H1 (cell line): Measurements from ENCODE around the gene ZRANB1. TPM values are rescaled to one million over a fixed set of nuclear protein-coding genes. Genes with fewer than 3 reads are reported as not detected.

Source experiments
- CTCF ChIA-PET: fragments of 300-600 bp; sonication (Branson Sonifier 250); formaldehyde crosslinking; loops from one replicate; lab custom pipeline; 2021; ENCODE audit not compliant: partially characterized antibody; lab: Charles Lee
- POLR2A ChIA-PET: fragments of 300-600 bp; sonication (Branson Sonifier 250); formaldehyde crosslinking; loops from one replicate; lab custom pipeline; 2021; ENCODE audit warnings: inconsistent platforms; ENCODE audit not compliant: partially characterized antibody; lab: Charles Lee
- DNase-seq, 2 experiments: peaks; one replicate each; pipeline versions ENCODE4 v3.0.0 to v3.0.0-alpha.2; 2010 to 2022; ENCODE audit warnings: low spot score in 2 of 2, low read depth in 1 of 2, mixed read lengths in 1 of 2
- FAIRE-seq: peaks from 2 replicates; lab custom pipeline; 2011; peaks lifted over from hg19 to GRCh38; lab: Jason Lieb, UNC
- H2AFZ ChIP-seq: 2 replicates; pipeline ENCODE4 v1.8.1; 2012; ENCODE audit warnings: low read length, inconsistent platforms
- H2AK5ac ChIP-seq: 2 replicates; pipeline ENCODE4 v1.6.1; 2013; ENCODE audit warnings: low read depth, low read length
- H2BK120ac ChIP-seq: replicated peaks from 2 replicates; pipeline ENCODE3; 2013; ENCODE audit warnings: low read depth, low read length, inconsistent platforms
- H2BK12ac ChIP-seq: 2 replicates; pipeline ENCODE4 v1.6.1; 2013; ENCODE audit warnings: low read depth, low read length
- H2BK15ac ChIP-seq: 2 replicates; pipeline ENCODE4 v1.6.1; 2013; ENCODE audit warnings: low read length
- H2BK20ac ChIP-seq: 2 replicates; pipeline ENCODE4 v1.6.1; 2013; ENCODE audit warnings: low read length
- H2BK5ac ChIP-seq: 2 replicates; pipeline ENCODE4 v1.6.1; 2013; ENCODE audit warnings: low read depth, low read length
- H3K14ac ChIP-seq: 2 replicates; pipeline ENCODE4 v1.6.1; 2013; ENCODE audit warnings: inconsistent platforms; ENCODE audit not compliant: insufficient read length
- H3K18ac ChIP-seq: 2 replicates; pipeline ENCODE4 v1.6.1; 2013; ENCODE audit warnings: low read length; ENCODE audit errors: extremely low read depth
- H3K23ac ChIP-seq: 2 replicates; pipeline ENCODE4 v1.6.1; 2013; ENCODE audit warnings: inconsistent platforms; ENCODE audit not compliant: insufficient read length
- H3K23me2 ChIP-seq: 2 replicates; pipeline ENCODE4 v1.6.1; 2013; ENCODE audit warnings: low read depth, low read length
- H3K27ac ChIP-seq: 2 replicates; pipeline ENCODE4 v1.6.1; 2011; ENCODE audit warnings: low read depth, low read length, inconsistent platforms
- H3K27me3 ChIP-seq, 4 experiments: replicated peaks in 1 of 4; 1 replicate in 1 of 4; 2 replicates in 3 of 4; pipeline versions ENCODE4 v1.6.1 to v1.8.1; 2011 to 2013; ENCODE audit warnings: low read length in 3 of 4, mild to moderate bottlenecking in 3 of 4, inconsistent platforms in 2 of 4, mixed read lengths in 2 of 4, moderate library complexity in 1 of 4; ENCODE audit not compliant: control insufficient read depth in 3 of 4, insufficient read depth in 3 of 4; ENCODE audit errors: extremely low read depth in 1 of 4
- H3K36me3 ChIP-seq, 4 experiments: 2 replicates each; pipeline versions ENCODE4 v1.6.1 to v1.8.1; 2011 to 2013; ENCODE audit warnings: mild to moderate bottlenecking in 4 of 4, low read length in 3 of 4, moderate library complexity in 2 of 4, control low read depth in 1 of 4, inconsistent platforms in 1 of 4; ENCODE audit not compliant: insufficient read depth in 4 of 4, control insufficient read depth in 2 of 4
- H3K4ac ChIP-seq: replicated peaks from 2 replicates; pipeline ENCODE3; 2013; ENCODE audit warnings: low read length, low read depth, mixed read lengths, inconsistent platforms; ENCODE audit not compliant: insufficient read length
- H3K4me1 ChIP-seq, 4 experiments: replicated peaks in 1 of 4; 1 replicate in 1 of 4; 2 replicates in 3 of 4; pipeline versions ENCODE4 v1.6.1 to v1.8.1; 2011 to 2013; ENCODE audit warnings: low read length in 3 of 4, inconsistent platforms in 2 of 4, mixed read lengths in 1 of 4; ENCODE audit not compliant: insufficient read depth in 4 of 4, control insufficient read depth in 3 of 4
- H3K4me2 ChIP-seq, 2 experiments: 2 replicates each; pipeline versions ENCODE4 v1.6.1 to v1.8.1; 2011 to 2013; ENCODE audit warnings: low read depth in 2 of 2, low read length in 2 of 2, control low read depth in 1 of 2, inconsistent platforms in 1 of 2, mild to moderate bottlenecking in 1 of 2; ENCODE audit not compliant: insufficient read depth in 1 of 2
- H3K4me3 ChIP-seq, 4 experiments: fragments of 200-600, 300-600 bp in 1 of 4; sonication (generic), shearing (Covaris generic), sonication (Bioruptor Twin) in 1 of 4; 2 replicates each; pipeline versions ENCODE4 v1.5.1 to v1.8.1; 2011 to 2016; ENCODE audit warnings: low read length in 4 of 4, low read depth in 3 of 4, control low read depth in 2 of 4, inconsistent platforms in 2 of 4, mild to moderate bottlenecking in 2 of 4, mixed read lengths in 1 of 4, moderate library complexity in 1 of 4; ENCODE audit not compliant: insufficient read depth in 2 of 4; ENCODE audit errors: extremely low read depth in 1 of 4
- H3K56ac ChIP-seq: replicated peaks from 2 replicates; pipeline ENCODE3; 2013; ENCODE audit warnings: low read depth, mild to moderate bottlenecking, mixed read lengths, low read length, inconsistent platforms; ENCODE audit not compliant: insufficient read length
- H3K79me1 ChIP-seq: 2 replicates; pipeline ENCODE4 v1.6.1; 2013; ENCODE audit warnings: low read depth, low read length, control low read depth
- H3K79me2 ChIP-seq, 2 experiments: 2 replicates each; pipeline versions ENCODE4 v1.6.1 to v1.8.1; 2012 to 2013; ENCODE audit warnings: low read length in 2 of 2, mild to moderate bottlenecking in 2 of 2, inconsistent platforms in 1 of 2; ENCODE audit not compliant: insufficient read depth in 2 of 2, control insufficient read depth in 1 of 2
- H3K9ac ChIP-seq, 4 experiments: replicated peaks in 1 of 4; 1 replicate in 1 of 4; 2 replicates in 3 of 4; pipeline versions ENCODE4 v1.6.1 to v1.8.1; 2011 to 2013; ENCODE audit warnings: low read depth in 3 of 4, low read length in 3 of 4, control low read depth in 2 of 4, mild to moderate bottlenecking in 2 of 4, moderate library complexity in 2 of 4, inconsistent platforms in 1 of 4; ENCODE audit errors: extremely low read depth in 1 of 4
- H3K9me3 ChIP-seq, 2 experiments: 2 replicates each; pipeline versions ENCODE4 v1.6.1 to v1.8.1; 2012 to 2013; ENCODE audit warnings: mild to moderate bottlenecking in 2 of 2, moderate library complexity in 2 of 2, control low read depth in 1 of 2, inconsistent platforms in 1 of 2, low read depth in 1 of 2, low read length in 1 of 2, mixed read lengths in 1 of 2; ENCODE audit not compliant: insufficient read depth in 2 of 2
- H4K20me1 ChIP-seq, 2 experiments: replicated peaks in 1 of 2; 2 replicates each; pipeline versions ENCODE3 to v1.8.1; 2011 to 2013; ENCODE audit warnings: inconsistent platforms in 2 of 2, low read length in 2 of 2, mild to moderate bottlenecking in 1 of 2; ENCODE audit not compliant: insufficient read depth in 2 of 2, control insufficient read depth in 1 of 2
- H4K5ac ChIP-seq: 2 replicates; pipeline ENCODE4 v1.6.1; 2013; ENCODE audit warnings: low read length, low read depth, mixed read lengths, inconsistent platforms; ENCODE audit not compliant: insufficient read length
- H4K8ac ChIP-seq: 2 replicates; pipeline ENCODE4 v1.8.0; 2013; ENCODE audit warnings: mild to moderate bottlenecking, moderate library complexity, low read length, inconsistent platforms; ENCODE audit not compliant: insufficient read depth; ENCODE audit errors: extremely low read depth
- H4K91ac ChIP-seq: replicated peaks from 2 replicates; pipeline ENCODE3; 2013; ENCODE audit warnings: low read length, mixed read lengths, inconsistent platforms; ENCODE audit not compliant: insufficient read length
- POLR2A ChIP-seq, 2 experiments: IDR thresholded peaks; 1 replicate in 1 of 2; 2 replicates in 1 of 2; pipeline ENCODE4 v1.6.1; 2011; ENCODE audit warnings: low read depth in 2 of 2, low read length in 2 of 2, mild to moderate bottlenecking in 2 of 2; ENCODE audit errors: control extremely low read depth in 1 of 2
- WGBS, 2 experiments: shearing (Covaris generic) in 1 of 2; methylation state at CpG; one replicate each; pipeline versions ENCODE4 v1.1.6 to v1.1.7; 2013 to 2015; ENCODE audit warnings: low lambda C conversion rate in 2 of 2, mixed read lengths in 2 of 2, inconsistent platforms in 1 of 2, low coverage in 1 of 2, missing lambda C conversion rate in 1 of 2; ENCODE audit not compliant: insufficient replicate concordance in 2 of 2, insufficient coverage in 1 of 2, insufficient read length in 1 of 2; ENCODE audit errors: extremely low coverage in 1 of 2, missing lambda C conversion rate in 1 of 2; 5-methylcytosine and 5-hydroxymethylcytosine counted together
- polyA plus RNA-seq, 7 experiments: library from polyadenylated mRNA; depleted of rRNA in 3 of 7; stranded (reverse) in 5 of 7; unstranded in 2 of 7; fragments of >200 nt in 5 of 7; fragments of 200-250 nt in 2 of 7; gene quantifications; 1 replicate in 5 of 7; 2 replicates in 1 of 7; 4 replicates in 1 of 7; pipeline versions ENCODE4 v1.2.1 to v1.2.3, GENCODE V29; 2011 to 2013; ENCODE audit warnings: missing spikeins in 2 of 7, mixed read lengths in 2 of 7
- total RNA-seq: library from RNA; stranded (reverse); fragmentation: NEBNext Ultra II Directional; extraction: Animal tissue kit (Norgen Biotek cat#: 25700); gene quantifications from 2 replicates; pipeline ENCODE4 v1.2.1, GENCODE V29; 2021

The ZRANB1 gene
- total and polyA plus RNA-seq, 2 of the 8 experiments (the other 6 are each of a cell fraction or from before 2014, with no cell fraction given), result 6.1 to 19.9 TPM

DNA sequence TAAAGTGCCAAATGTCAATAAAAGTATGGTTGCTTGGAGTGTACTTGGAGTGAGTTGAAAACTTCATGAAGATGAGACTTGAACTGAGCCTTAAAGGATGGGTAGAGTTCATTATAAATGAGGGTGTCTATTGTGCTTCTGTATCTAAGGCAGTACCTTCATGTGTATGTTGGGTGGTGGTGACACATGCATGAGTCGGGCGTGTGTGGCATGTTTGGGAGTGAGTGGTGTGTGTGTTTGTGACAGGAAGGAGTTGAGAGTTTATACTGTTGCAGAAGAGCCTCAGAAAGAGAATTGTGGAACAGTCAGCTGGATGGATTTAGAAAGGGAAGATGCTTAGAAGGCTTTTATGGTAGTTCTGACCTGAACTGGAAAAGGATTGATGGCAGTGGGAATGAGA lies 6.0 kb upstream of the ZRANB1 start:
- DNase-seq (no peak), FAIRE-seq (no peak)
- Histone ChIP-seq H4K91ac (no peak overlapping the region), H2AFZ (no peak overlapping the region), H2BK12ac (no peak overlapping the region), H3K23me2 (no peaks in the 10 kb centered on the region), H4K5ac (no peak overlapping the region), H3K4me1 (no peaks in the 10 kb centered on the region; a peak in 1 of 7 replicates), H2BK120ac (no peak overlapping the region), H3K79me2 (peaks cover 17 to 98% of the 10 kb centered on the region in 2 experiments), H2BK15ac (no peak overlapping the region), H3K4ac (no peak overlapping the region), H2BK20ac (no peak overlapping the region), H2BK5ac (no peak overlapping the region), H3K27me3 (no peaks in the 10 kb centered on the region), H3K18ac (no peak overlapping the region), H3K4me3 (no peak overlapping the region), H3K4me2 (no peak overlapping the region), H4K8ac (no peak overlapping the region), H3K9ac (no peak overlapping the region), H3K27ac (no peak overlapping the region), H3K79me1 (peaks cover 13% of the 10 kb centered on the region; the same call in 1 of the 2 replicates), H3K56ac (no peak overlapping the region), H3K9me3 (peaks cover 0 to 4% of the 10 kb centered on the region in 2 experiments; a peak in 1 of 4 replicates), H3K14ac (no peak overlapping the region), H2AK5ac (no peak overlapping the region), H3K23ac (no peak overlapping the region), H3K36me3 (no peaks in the 10 kb centered on the region), H4K20me1 (peaks cover 6 to 13% of the 10 kb centered on the region in 2 experiments)
- CTCF ChIA-PET, result interaction anchor here (1.0 kb wide), 1 partner anchor 8 kb away, joined by 3 read pairs; no protein-coding TSS in a partner anchor
- POLR2A ChIA-PET, result no interaction called here
- WGBS, 2 experiments, result 86% methylated on average over 2 of the region's 2 CpGs; no CpG with 5 or more reads in 1 of the 2 experiments
- no peak for TF ChIP-seq POLR2A (IDR thresholded peaks at IDR 0.05; ENCODE audit: control extremely low read depth in 1 of 2, low read depth in 2 of 2, low read length in 2 of 2)
